CD8-positive, alpha-beta memory T cell (primary cell): Measurements from ENCODE around the gene RPL29. TPM values are rescaled to one million over a fixed set of nuclear protein-coding genes. Genes with fewer than 3 reads are reported as not detected.

Source experiments
- CTCF ChIA-PET: fragments of 350-600 bp; sonication (Branson Sonifier 250); formaldehyde crosslinking; loops from one replicate; lab custom pipeline; 2021; ENCODE audit warnings: antibody characterized with exemption; lab: Charles Lee
- POLR2A ChIA-PET: fragments of 350-600 bp; sonication (Branson Sonifier 250); formaldehyde crosslinking; loops from one replicate; lab custom pipeline; 2021; ENCODE audit warnings: antibody characterized with exemption; lab: Charles Lee
- DNase-seq, 5 donors: peaks; one replicate each; pipeline versions ENCODE4 v3.0.0 to v3.0.0-alpha.2; 2020 to 2022; ENCODE audit warnings: mixed read lengths in 1 of 5
- H3K27ac ChIP-seq: one replicate; pipeline ENCODE4 v1.7.0; 2013; ENCODE audit warnings: low read depth, mild to moderate bottlenecking, low read length, moderate library complexity
- H3K27me3 ChIP-seq: 2 replicates; pipeline ENCODE4 v1.7.0; 2013; ENCODE audit warnings: low read length, mild to moderate bottlenecking; ENCODE audit not compliant: insufficient read depth, poor library complexity, severe bottlenecking
- H3K36me3 ChIP-seq: 2 replicates; pipeline ENCODE4 v1.7.0; 2013; ENCODE audit warnings: mild to moderate bottlenecking, low read length, moderate library complexity; ENCODE audit not compliant: insufficient read depth
- H3K4me1 ChIP-seq: 2 replicates; pipeline ENCODE4 v1.7.0; 2013; ENCODE audit warnings: mild to moderate bottlenecking, low read length, moderate library complexity; ENCODE audit not compliant: insufficient read depth
- H3K4me3 ChIP-seq: 2 replicates; pipeline ENCODE4 v1.7.0; 2013; ENCODE audit warnings: mild to moderate bottlenecking, low read length
- H3K9me3 ChIP-seq: 2 replicates; pipeline ENCODE4 v1.7.0; 2013; ENCODE audit warnings: mild to moderate bottlenecking, low read length
- H3K27ac Mint-ChIP-seq, 8 donors: one replicate each; pipeline ENCODE4 v1.8.0; 2020 to 2021; ENCODE audit warnings: mixed read lengths in 8 of 8, mild to moderate bottlenecking in 6 of 8, inconsistent platforms in 3 of 8, moderate library complexity in 3 of 8
- H3K27me3 Mint-ChIP-seq, 2 donors: one replicate each; pipeline ENCODE4 v1.8.0; 2020 to 2021; ENCODE audit warnings: mixed read lengths in 2 of 2, mild to moderate bottlenecking in 1 of 2, moderate library complexity in 1 of 2
- H3K36me3 Mint-ChIP-seq, 3 donors: one replicate each; pipeline ENCODE4 v1.8.0; 2020 to 2021; ENCODE audit warnings: mixed read lengths in 3 of 3, inconsistent platforms in 1 of 3, mild to moderate bottlenecking in 1 of 3
- H3K4me1 Mint-ChIP-seq, 3 donors: one replicate each; pipeline ENCODE4 v1.8.0; 2020 to 2021; ENCODE audit warnings: mixed read lengths in 3 of 3, inconsistent platforms in 1 of 3, mild to moderate bottlenecking in 1 of 3
- H3K4me3 Mint-ChIP-seq, 7 donors: one replicate each; pipeline ENCODE4 v1.8.0; 2020 to 2021; ENCODE audit warnings: mixed read lengths in 7 of 7, mild to moderate bottlenecking in 6 of 7, moderate library complexity in 4 of 7, inconsistent platforms in 2 of 7
- H3K9me3 Mint-ChIP-seq, 5 donors: one replicate each; pipeline ENCODE4 v1.8.0; 2020 to 2022; ENCODE audit warnings: mixed read lengths in 5 of 5, mild to moderate bottlenecking in 3 of 5, moderate library complexity in 2 of 5, inconsistent platforms in 1 of 5
- polyA plus RNA-seq: library from polyadenylated mRNA; unstranded; fragments of 300-500 nt; fragmentation: Illumina TruSeq; gene quantifications from one replicate; pipeline ENCODE4 v1.2.3, GENCODE V29; 2021
- total RNA-seq, 2 experiments: library from RNA; stranded (reverse); gene quantifications; one replicate each; pipeline ENCODE4 v1.2.3, GENCODE V29; 2021

RPL29 gene
- total and polyA plus RNA-seq, 3 experiments from 2014 or later = 1,261 to 1,382 (median 1,367) TPM

DNA sequence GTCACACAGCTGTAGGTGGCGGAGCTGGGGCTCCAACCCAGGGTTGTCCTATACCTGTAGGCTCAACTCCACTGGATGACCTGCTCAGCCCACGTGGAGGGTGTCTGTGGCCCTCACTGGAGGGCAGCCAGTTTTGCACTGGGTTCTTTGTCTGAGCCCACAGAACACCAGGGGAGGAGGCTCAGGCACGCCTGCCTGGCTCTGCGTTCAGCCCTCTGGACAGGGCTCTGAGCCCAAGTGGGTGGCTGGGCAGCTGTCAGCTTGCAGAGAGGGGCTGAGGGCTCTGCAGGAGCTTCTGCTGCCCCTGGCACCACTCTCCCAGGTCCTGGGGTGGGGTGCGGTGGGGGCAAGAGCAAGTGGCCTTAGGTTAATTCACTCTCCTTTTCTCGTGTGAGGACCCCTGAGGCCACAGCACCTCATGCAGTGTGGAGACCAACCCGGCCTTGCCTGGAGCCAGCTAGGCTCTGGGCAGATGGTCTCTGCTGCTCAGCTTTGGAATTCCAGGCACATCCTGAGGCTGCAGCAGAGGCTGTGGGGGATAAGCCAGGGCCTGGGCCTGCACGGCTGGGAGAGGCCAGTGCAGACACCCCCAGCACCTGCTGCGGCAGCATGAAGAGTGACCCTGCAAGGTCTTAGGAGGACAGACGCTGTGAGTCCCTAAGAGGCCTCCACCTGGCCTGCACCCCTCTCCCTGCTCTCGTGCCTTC is 37.2 kb upstream of the RPL29 start:
- no peaks in the 10 kb centered on the region for H3K9me3 ChIP-seq
- H3K27ac ChIP-seq = no peak overlapping the region
- no peaks in the 10 kb centered on the region for H3K27me3 ChIP-seq
- ChIA-PET POLR2A (no interaction called here), CTCF (interaction anchor here (2.3 kb wide), 1 partner anchor 8 kb away, joined by 7 read pairs; no protein-coding TSS in a partner anchor)
- no peak overlapping the region for H3K4me3 ChIP-seq
- Mint-ChIP-seq H3K27ac (no peak overlapping the region), H3K4me3 (no peak overlapping the region), H3K9me3 (no peaks in the 10 kb centered on the region), H3K36me3 (no peaks in the 10 kb centered on the region), H3K27me3 (no peaks in the 10 kb centered on the region), H3K4me1 (no peaks in the 10 kb centered on the region)
- no peak for DNase-seq
- H3K4me1 ChIP-seq = no peaks in the 10 kb centered on the region
- H3K36me3 ChIP-seq = no peaks in the 10 kb centered on the region

- CTCF ChIA-PET = interaction anchor here (2.3 kb wide), 1 partner anchor 9 kb away, joined by 7 read pairs; no protein-coding TSS in a partner anchor
- Histone ChIP-seq H3K27ac (no peak overlapping the region), H3K4me1 (no peaks in the 10 kb centered on the region), H3K4me3 (no peak overlapping the region), H3K36me3 (no peaks in the 10 kb centered on the region), H3K9me3 (no peaks in the 10 kb centered on the region), H3K27me3 (no peaks in the 10 kb centered on the region)
- H3K36me3 Mint-ChIP-seq = no peaks in the 10 kb centered on the region
- no peaks in the 10 kb centered on the region for H3K4me1 Mint-ChIP-seq
- no peak overlapping the region for H3K27ac Mint-ChIP-seq
- H3K4me3 Mint-ChIP-seq = no peak overlapping the region
- H3K9me3 Mint-ChIP-seq = no peaks in the 10 kb centered on the region
- no peak for DNase-seq
- no peaks in the 10 kb centered on the region for H3K27me3 Mint-ChIP-seq
- POLR2A ChIA-PET = interaction anchor here (1.0 kb wide), 1 partner anchor 88 kb away, joined by 3 read pairs; no protein-coding TSS in a partner anchor
Observed at GRCh38 chr3:52031896-52032295, 36.2 kb upstream of the RPL29 start.

DNA sequence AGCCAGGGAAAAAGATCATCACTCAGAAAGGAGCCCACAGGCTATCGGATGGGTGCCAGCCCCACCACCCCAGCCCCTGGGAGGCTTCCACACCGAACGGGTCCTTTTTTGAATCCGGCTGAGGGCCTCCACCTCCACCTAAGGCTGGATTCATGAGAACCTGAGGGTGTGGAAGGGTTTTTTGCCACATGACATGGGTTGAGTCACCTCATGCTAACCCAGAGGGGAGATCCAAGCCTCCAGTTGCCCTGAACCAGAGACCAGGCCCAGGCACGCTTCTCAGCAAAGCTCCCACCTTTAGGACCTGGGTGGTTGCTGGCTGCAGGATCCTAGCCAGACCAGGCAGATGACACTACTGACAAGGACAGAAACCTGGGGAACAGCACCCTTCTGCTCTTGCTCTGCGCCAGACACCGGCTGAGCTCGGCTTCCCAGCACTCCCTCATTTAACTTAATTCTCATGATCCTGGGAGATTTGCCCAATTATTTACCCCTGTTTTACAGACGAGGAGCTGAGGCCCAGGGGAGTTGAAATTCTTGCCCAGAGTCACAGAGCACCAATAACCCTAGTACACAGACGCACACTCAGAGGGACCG is 35.1 kb upstream of the RPL29 start:
- ChIA-PET POLR2A (interaction anchor here (1.0 kb wide), 1 partner anchor 89 kb away, joined by 3 read pairs; no protein-coding TSS in a partner anchor), CTCF (interaction anchor here (1.6 to 2.3 kb wide), 2 partner anchors 10 to 21 kb away, joined by 3 to 7 read pairs; no protein-coding TSS in a partner anchor)
- no peaks in the 10 kb centered on the region for H3K4me1 Mint-ChIP-seq
- Histone ChIP-seq H3K4me3 (no peak overlapping the region), H3K27ac (no peak overlapping the region), H3K9me3 (no peaks in the 10 kb centered on the region), H3K27me3 (no peaks in the 10 kb centered on the region), H3K36me3 (no peaks in the 10 kb centered on the region), H3K4me1 (no peaks in the 10 kb centered on the region)
- no peak for DNase-seq
- no peaks in the 10 kb centered on the region for H3K9me3 Mint-ChIP-seq
- peak overlapping the region in 1 of 8 donors; percentile 68 for H3K27ac Mint-ChIP-seq
- no peaks in the 10 kb centered on the region for H3K27me3 Mint-ChIP-seq
- no peak overlapping the region for H3K4me3 Mint-ChIP-seq
- no peaks in the 10 kb centered on the region for H3K36me3 Mint-ChIP-seq

DNA sequence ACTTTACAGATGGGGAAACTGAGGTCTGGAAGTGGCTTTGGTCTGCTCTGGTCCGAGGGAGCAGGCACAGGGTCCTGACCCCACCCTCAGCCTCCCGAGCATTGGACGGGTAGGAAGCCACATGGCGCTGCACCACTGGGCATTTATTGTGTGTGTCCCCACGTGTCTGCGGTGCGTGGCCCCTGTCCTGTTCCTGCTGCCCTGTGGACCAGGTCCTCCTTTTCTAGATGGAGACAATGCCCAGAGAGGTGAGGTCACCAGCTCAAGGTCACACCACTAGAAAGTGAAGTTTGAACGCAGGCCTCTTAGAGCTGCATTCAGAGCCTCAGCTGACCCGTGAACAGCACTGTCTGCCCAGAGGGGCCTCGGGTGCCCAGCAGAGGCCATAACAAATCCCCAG is 33.8 kb upstream of the RPL29 start:
- Histone ChIP-seq H3K9me3 (no peaks in the 10 kb centered on the region), H3K27me3 (no peaks in the 10 kb centered on the region), H3K27ac (no peak overlapping the region), H3K4me3 (no peak overlapping the region), H3K36me3 (no peaks in the 10 kb centered on the region), H3K4me1 (no peaks in the 10 kb centered on the region)
- no peaks in the 10 kb centered on the region for H3K9me3 Mint-ChIP-seq
- H3K4me3 Mint-ChIP-seq = no peak overlapping the region
- no peak for DNase-seq
- no peaks in the 10 kb centered on the region for H3K4me1 Mint-ChIP-seq
- H3K27me3 Mint-ChIP-seq = no peaks in the 10 kb centered on the region
- H3K36me3 Mint-ChIP-seq = no peaks in the 10 kb centered on the region
- H3K27ac Mint-ChIP-seq = no peak overlapping the region
- ChIA-PET POLR2A (no interaction called here), CTCF (interaction anchor here (1.6 kb wide), 1 partner anchor 23 kb away, joined by 3 read pairs; no protein-coding TSS in a partner anchor)

DNA sequence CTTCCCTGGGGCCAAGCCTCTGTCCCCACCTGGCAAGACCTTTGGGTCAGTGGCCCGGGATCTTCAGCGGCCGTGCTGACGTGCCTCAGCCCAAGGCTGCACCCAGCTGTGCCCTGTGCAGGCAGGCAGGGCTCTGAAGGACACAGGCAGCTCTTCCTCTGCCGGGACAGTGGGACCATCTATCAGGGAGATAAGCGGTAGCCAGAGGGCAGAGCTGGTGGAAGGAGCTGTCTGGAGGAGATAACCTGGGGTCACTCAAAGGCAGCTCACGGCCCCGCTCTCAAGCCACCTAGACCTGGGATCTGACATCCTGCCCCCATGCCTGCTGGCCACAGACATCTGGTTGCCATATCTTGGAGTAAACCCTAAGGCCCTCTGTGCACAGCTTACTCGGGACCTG is 33.4 kb upstream of the RPL29 start:
- Histone ChIP-seq H3K27ac (no peak overlapping the region), H3K4me1 (no peaks in the 10 kb centered on the region), H3K27me3 (no peaks in the 10 kb centered on the region), H3K36me3 (no peaks in the 10 kb centered on the region), H3K9me3 (no peaks in the 10 kb centered on the region), H3K4me3 (no peak overlapping the region)
- H3K4me3 Mint-ChIP-seq = no peak overlapping the region
- H3K9me3 Mint-ChIP-seq = no peaks in the 10 kb centered on the region
- H3K36me3 Mint-ChIP-seq = no peaks in the 10 kb centered on the region
- no peak overlapping the region for H3K27ac Mint-ChIP-seq
- DNase-seq = no peak
- H3K27me3 Mint-ChIP-seq = no peaks in the 10 kb centered on the region
- CTCF ChIA-PET = no interaction called here
- no peaks in the 10 kb centered on the region for H3K4me1 Mint-ChIP-seq
- POLR2A ChIA-PET = no interaction called here

DNA sequence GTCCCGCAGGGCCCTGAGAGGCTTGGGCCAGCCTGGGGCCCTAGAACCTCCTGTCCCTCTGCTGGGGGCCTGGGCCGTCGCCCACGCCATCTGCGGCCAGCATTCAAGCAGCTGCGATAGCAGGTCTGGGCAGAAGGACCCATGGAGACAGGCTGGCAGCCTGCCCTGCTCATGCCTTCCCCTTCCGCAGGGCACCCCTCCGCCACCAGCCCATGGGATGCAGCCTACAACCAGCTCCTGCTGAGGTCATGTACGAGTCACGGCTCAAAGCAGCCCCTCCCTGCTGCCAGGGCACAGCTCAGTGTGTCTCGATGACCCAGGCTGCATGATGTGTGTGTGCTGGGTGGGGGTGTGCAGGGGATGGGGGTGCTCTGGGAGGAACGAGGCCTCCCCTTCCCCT is 32.9 kb upstream of the RPL29 start:
- Histone ChIP-seq H3K4me1 (no peaks in the 10 kb centered on the region), H3K36me3 (no peaks in the 10 kb centered on the region), H3K27me3 (no peaks in the 10 kb centered on the region), H3K4me3 (no peak overlapping the region), H3K9me3 (no peaks in the 10 kb centered on the region), H3K27ac (no peak overlapping the region)
- no peak for DNase-seq
- CTCF ChIA-PET = no interaction called here
- Mint-ChIP-seq H3K4me1 (no peaks in the 10 kb centered on the region), H3K27me3 (no peaks in the 10 kb centered on the region), H3K4me3 (no peak overlapping the region), H3K9me3 (no peaks in the 10 kb centered on the region), H3K27ac (no peak overlapping the region), H3K36me3 (no peaks in the 10 kb centered on the region)
- POLR2A ChIA-PET = no interaction called here

- Mint-ChIP-seq H3K36me3 (no peaks in the 10 kb centered on the region), H3K4me3 (no peak overlapping the region), H3K27me3 (peaks cover 0 to 1% of the 10 kb centered on the region in 2 donors), H3K4me1 (no peaks in the 10 kb centered on the region), H3K27ac (peak overlapping the region in 2 of 8 donors; percentile 7 to 38), H3K9me3 (no peaks in the 10 kb centered on the region)
- ChIA-PET POLR2A (no interaction called here), CTCF (no interaction called here)
- Histone ChIP-seq H3K27me3 (no peaks in the 10 kb centered on the region), H3K36me3 (no peaks in the 10 kb centered on the region), H3K4me1 (no peaks in the 10 kb centered on the region), H3K9me3 (no peaks in the 10 kb centered on the region), H3K27ac (no peak overlapping the region), H3K4me3 (no peak overlapping the region)
- DNase-seq = no peak
Observed at GRCh38 chr3:52026041-52026440, 30.3 kb upstream of the RPL29 start.

DNA sequence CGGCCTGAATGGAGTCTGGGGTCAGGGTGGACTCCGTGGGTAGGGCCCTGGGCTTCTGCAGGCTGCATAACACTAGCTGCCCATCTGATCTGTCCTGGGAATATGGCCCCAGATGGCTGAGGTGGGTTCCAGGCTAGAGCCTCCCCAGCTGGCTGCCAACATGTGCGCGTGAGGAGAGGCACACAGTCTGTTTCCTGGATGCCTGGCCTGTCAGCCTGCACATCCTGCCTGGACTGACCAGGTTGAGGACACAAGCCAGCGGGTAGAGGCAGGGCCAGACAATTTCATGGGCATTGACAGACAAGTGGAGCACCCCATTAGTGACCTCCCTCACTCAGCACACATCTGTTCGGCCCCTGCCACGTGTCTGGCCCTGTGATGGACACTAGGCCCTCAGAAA is 29.8 kb upstream of the RPL29 start:
- H3K27me3 Mint-ChIP-seq = peaks cover 0 to 1% of the 10 kb centered on the region in 2 donors
- H3K36me3 Mint-ChIP-seq = no peaks in the 10 kb centered on the region
- Histone ChIP-seq H3K36me3 (no peaks in the 10 kb centered on the region), H3K4me3 (no peak overlapping the region), H3K9me3 (no peaks in the 10 kb centered on the region), H3K27me3 (no peaks in the 10 kb centered on the region), H3K4me1 (no peaks in the 10 kb centered on the region), H3K27ac (no peak overlapping the region)
- H3K27ac Mint-ChIP-seq = no peak overlapping the region
- ChIA-PET POLR2A (no interaction called here), CTCF (no interaction called here)
- no peak overlapping the region for H3K4me3 Mint-ChIP-seq
- H3K4me1 Mint-ChIP-seq = no peaks in the 10 kb centered on the region
- no peaks in the 10 kb centered on the region for H3K9me3 Mint-ChIP-seq
- DNase-seq = no peak
